Activated naive CD8-positive, alpha-beta T cell treated with anti-CD3 and anti-CD28 coated beads, Interleukin-2, amount 50 U/mL, for 16 hours (primary cell): ENCODE measurements around the gene TRIM45.

Experiments used
- DNase-seq: peaks from one replicate; pipeline ENCODE4 v3.0.0-alpha.2; 2020; ENCODE audit warnings: low read depth, low spot score

TRIM45 gene

GRCh38 chr1:117098287-117098890, 23.2 kb downstream of the TRIM45 start:
- DNase-seq = no peak

GRCh38 chr1:117097443-117097842, 24.1 kb downstream of the TRIM45 start:
- no peak for DNase-seq

DNA sequence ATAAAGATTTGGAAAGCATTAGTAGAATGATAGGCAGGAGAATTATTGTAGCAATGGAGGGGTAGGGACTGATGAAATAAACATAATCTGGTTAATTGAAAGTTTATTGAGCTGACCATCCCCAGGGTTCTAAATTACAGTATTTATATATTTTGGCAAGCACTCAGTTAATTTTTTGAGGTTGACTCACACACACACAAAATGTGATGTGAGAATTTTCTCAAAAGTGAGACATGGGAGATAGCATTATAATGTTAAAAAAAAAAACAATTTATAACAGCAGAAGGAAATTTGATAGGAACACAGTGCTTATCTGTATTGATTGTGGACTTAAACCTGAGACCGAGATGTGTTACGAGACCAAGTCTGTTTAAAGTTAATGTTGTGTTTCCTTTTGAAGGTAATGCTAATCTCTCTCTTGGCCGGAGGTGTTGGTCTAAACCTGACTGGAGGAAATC, 24.6 kb downstream of the TRIM45 start:
- DNase-seq = no peak

DNA sequence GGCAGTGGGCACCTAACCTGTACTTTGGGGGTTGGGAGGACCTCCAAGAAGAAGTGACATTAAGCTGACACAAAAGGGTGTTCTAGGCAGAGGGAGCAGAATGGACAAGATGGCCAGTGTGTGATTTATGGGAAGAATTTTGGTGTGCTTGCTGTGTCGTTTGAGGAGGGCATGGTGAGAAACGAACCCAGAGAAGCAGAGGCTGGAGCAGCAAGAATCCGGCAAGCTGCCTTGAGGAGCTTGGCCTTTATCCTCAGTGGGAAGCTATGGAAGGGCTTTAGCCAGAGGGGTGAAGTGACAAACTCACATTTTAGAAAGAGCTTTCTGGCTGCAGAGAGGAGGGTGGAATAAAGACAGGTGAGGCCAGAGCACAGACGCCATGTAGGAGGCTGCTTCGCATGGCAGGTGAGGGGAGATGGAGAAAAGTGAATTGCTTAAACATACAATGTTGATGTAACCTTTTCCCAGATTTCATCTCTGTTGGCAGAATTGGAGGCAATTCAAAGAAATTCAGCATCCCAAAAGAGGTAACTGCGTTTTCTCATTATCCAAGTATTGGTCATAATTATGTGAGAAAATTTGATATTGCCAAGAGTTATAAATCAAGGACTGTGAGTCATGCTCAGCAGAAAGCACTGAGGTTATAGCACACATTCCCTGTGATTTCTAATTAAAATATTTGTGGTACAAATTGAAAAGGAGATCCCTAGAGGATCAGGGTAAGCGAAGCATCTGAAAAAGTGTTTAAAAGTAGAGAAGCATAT, 26.5 kb downstream of the TRIM45 start:
- no peak for DNase-seq

DNA sequence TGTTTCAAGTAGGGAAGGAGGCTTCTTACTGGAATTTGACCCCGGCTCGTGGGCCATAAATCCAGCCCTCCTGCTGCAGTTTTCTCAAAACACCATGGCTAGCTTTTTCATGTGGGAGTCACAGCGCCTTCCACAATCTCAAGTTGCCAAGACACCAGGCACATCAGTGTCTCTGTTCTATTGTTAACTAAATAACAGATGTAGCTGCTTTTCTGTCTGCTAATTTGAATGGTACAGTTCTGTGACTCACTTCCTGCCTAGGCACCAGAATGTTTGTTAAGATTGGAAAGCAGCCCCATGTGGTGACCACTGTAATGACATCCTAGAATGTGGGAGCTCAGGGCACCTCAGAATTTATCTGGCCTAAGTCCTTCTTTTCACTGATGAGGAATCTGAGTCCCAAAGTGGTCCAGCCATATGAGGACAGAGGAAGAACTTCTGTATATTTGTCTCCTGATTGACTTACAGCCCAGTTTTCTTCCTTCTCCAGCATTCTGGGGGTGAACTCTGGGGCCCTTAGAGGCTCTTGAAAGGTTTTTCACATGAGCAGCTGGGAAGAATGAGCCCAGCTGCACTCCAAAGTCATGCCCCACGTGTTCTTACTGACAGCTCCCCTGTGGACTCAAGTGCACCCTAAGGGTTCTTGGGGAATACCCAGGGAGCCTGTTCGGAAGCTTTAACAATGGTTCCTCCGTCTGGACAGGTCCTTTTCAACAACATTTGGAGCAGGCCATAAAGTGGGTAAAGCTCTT, 27.5 kb downstream of the TRIM45 start:
- no peak for DNase-seq

GRCh38 chr1:117093091-117093534, 28.4 kb downstream of the TRIM45 start:
- no peak for DNase-seq

- no peak for DNase-seq
These were observed 29.0 kb downstream of the TRIM45 start for GRCh38 chr1:117092594-117092993.

- no peak for DNase-seq
These were observed 31.6 kb downstream of the TRIM45 start for GRCh38 chr1:117089996-117090395.

DNA sequence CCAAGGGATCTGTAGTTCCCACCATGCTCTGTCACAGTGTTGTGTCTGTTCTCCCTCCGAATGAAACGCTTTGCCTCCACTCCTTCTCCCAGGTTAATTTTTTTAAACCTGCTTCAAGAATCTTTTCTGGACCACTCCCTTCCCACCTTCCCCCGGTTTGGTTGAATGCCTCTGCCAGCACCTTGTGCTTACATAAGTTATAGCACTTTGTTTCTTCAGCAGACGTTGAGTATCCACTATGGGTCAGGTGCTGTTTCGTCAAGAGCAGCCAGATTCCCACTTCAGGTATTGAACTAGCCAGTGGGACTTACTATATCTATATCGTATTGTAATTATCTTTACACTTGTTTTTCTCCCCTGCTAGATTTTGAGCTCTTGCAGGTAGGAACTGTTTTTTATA, 33.9 kb downstream of the TRIM45 start:
- no peak for DNase-seq

DNA sequence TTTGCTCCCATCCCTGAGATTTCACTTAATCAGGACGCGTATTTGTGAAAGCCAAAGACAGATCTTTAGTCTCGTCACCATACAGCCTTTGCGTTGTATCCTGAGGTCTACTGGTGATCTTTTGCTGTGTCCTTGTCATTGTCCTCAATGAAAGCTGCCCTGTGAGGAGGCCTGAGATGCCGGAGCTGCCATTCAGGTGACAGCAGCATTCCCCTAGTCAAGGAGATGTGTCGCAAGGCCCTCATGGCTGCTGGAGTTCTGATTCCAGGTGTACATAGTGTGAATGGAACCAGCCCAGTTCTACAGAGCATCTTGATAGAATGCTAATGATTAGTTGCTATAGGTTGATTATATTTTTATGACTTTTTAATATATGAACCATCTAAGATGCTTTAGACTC, 37.3 kb downstream of the TRIM45 start:
- no peak for DNase-seq

GRCh38 chr1:117079737-117080136, 41.8 kb downstream of the TRIM45 start:
- DNase-seq = no peak

DNA sequence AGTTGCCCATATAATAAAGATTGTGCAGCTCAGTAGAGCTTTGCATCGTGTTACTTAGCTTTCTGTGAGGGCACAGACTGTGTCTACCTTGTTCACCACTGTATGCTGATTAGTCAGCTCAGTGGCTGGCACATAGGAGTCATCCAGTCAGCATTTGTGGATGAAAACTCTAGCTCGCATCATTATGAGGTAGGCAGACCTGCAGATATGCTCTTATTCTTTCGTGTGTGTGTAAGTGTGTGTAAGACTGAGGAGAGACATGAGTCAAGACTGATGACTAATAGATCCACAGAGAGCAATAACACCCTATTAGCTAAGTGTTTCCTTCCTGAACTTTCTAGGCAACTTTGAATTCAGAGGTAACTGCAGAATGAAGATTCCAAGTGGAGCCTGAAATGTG, 44.3 kb downstream of the TRIM45 start:
- DNase-seq = no peak

GRCh38 chr1:117076648-117077047, 44.9 kb downstream of the TRIM45 start:
- no peak for DNase-seq

DNA sequence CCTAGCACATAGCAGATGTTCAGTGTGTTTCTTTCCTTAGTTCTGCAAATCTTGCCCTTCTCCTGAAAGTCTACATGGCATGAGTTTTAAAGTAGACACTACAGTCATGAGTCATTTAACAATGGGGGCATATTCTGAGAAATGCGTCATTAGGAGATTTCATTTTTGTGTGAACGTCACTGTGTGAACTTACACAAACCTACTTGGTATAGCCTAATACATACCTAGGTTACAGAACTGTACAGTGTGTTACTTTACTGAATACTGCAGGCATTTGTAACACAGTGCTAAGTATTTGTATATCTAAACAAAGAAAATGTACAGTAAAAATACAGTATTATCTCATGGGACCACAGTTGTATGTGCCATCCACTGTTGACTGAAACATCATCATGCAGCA, 51.4 kb downstream of the TRIM45 start:
- no peak for DNase-seq

DNA sequence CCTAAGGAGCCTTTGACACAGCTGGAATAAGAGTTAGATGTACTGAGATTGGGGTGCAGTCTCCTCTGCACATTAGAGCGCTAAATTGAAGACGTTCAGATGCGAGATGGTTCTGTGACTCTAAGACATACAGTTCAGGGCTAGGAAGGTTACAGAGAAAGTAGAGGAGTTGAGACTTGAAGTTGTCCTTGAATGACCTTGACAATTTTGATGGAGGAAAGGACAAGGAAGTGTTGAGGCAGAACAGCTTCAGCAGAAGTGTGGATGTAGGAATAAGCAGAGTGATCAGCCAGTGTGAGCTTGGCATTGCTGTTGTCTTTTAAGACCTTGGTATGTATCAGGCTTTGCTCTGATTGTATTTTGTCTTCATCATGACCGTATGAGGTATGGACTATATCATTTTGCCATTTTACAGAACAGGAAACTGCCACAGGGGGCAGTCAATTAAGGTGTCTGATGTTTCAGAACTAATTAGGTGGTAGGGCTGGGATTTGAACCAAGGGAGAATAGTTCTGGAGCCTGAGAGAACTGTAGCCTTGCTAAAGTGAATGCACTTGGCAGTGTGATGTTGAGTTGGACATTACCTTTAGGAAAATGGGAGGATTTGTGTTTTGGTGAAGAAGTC, 52.2 kb downstream of the TRIM45 start:
- DNase-seq = no peak

DNA sequence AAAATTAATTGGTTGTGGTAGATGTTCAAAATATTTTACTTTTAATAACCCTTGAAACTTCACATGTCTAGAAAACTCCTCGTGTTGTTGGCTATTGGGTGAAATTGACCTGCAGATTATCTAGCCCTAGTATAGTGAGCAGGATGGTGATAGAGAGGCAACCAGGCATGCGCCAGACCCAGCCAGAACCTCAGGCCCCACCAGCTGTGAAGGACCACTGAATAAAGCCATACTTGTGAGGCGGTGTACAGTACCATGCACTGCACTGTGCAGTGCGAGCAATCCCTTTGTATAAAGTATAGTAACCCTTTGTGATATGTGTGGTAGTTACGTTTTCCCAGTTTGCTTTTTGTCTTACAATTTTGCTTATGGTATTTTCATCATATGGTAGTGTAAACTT, 53.0 kb downstream of the TRIM45 start:
- no peak for DNase-seq

DNA sequence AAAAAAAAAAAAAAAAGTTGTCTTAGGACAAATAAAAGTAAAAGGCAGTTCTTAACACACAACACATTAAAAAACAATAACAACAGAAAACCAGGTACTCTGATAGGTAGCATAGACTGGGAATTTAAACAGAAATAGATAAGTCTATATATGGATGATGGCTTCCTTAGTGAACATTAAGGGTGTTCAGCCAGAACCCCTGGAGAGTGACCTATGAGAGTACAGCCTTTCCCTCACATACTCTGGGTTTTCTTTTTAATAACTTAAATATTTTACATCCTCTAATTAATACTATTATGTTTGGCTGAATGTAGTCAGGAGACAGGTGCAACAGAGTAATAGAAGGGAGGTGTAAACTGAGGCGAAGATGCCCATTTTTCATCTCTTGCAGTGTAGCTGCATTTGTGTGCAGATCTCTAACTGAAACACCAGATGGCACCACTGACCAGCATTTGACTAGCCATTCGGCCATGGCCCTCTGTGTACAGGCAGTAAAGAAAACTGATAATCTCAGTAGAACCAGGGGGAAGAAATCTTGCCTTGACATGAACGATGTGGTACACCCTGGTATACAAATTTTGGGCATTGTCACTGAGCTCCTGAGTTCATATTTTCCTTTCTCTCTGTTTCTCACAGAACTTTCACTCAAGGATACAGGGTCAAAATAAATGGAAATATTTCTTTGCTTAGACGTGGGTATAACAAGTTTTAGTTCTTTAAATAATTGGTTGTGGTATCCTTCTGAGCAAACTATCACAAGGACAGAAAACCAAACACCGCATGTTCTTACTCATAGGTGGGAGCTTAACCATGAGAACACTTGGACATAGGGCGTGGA, 53.8 kb downstream of the TRIM45 start:
- no peak for DNase-seq

DNA sequence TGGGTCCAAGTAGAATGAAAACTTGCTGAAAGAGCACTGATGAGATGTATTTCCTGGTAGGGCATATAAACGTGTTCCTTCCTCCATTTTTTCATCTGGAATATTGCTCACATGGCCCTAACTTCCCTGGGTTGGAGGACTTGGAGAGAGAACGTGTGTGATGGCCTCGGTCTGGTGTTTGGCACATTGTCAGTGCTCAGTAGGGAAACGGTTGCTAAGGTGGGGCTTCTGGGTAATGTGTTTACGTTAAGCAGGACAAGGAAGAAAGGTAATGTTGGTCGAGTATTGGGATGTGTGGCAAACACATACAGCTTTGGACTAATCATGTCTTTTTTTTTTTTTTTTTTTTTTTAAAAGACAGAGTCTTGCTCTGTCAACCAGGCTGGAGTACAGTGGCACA, 55.2 kb downstream of the TRIM45 start:
- no peak for DNase-seq

DNA sequence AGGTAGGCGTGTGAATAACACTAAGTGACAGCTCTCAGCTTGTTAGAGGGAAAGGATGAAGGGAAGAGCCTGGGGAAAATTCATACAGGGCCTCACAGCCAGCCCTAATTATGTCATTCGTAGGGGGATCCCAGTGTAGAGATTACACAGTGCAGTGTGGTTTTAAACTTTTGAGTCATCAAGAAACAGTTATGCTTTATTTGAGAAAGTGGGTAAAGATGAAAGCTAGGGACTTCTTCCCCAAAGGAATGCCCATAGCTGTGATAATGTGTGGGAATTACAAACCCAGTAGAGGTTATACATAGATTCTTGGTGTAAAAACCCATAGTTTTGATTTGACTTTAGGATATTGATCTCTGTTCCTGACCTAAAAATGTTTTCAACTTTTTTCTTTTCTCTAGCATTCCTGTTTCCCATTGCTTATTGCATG, 59.5 kb downstream of the TRIM45 start:
- DNase-seq = no peak
